GM18909 (cell line): ENCODE measurements around the gene CEP152.
"Not testable (repeated sequence)": the region's sequence is repeated elsewhere in the genome, so short reads cannot be mapped to it uniquely, and the experiment has no call there.

ENCODE experiments used
- ATAC-seq: cut with Tn5 transposase; IDR thresholded peaks from one replicate; pipeline ENCODE4 v1.9.1; 2021; ENCODE audit warnings: mild to moderate bottlenecking; ENCODE audit not compliant: unreplicated experiment, poor library complexity

The CEP152 gene

DNA sequence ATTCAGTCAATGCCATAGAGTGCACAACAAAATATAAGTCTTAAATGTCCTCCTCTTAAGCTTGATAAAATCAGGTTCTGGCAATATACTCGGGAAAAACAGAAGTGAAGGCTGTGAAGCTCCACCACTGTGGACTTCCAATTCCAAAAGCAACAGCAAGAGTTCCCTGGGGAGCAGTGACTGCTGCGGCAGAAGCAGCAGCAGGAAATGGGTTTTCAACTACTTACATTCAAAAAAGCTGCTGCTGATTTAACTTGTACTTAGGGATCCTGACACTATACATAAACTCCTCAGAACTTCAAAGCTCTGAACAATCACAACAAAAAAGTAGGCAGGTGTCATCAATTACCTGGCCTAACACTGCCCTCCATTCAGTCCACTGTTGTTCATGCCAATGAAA is 4.7 kb downstream of the CEP152 start:
- ATAC-seq, result no peak

DNA sequence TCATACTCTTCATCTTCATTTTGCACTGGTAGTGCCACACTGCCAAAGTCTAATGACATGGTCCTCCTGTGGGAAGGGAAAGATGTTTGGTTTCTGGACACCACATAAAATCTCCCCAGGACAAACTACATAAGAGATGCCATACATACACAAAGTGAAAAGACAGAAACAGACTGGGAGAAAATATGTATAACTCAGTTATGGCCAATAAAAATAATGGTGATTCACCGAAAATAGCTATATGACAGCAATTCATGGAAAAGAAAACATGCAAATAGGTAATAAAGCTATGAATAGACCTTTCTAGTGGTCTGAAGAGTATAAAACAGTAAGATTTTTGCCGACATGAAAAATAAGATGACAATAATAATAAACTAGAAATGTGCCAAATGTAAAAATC is 5.3 kb downstream of the CEP152 start:
- ATAC-seq, result no peak

DNA sequence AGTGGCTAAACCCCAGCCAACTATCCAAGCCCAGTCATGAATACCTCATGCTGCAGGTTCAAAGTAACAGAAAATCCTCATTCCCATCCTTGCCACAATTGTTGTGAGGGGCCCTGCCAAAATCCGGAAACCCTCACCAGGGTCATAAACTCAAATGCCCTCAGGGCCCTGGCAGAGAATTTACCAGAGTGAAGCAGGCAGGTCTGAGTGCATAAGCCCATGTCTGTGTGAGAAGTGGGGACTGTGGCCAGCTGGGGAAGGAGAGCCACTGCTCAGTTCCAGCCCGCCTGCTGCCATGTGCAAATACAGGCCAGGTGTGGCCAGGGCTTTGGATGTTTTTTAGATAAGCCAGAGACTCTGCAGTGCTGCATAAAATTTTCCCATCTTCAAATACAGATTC is 7.0 kb downstream of the CEP152 start:
- ATAC-seq, result no peak

DNA sequence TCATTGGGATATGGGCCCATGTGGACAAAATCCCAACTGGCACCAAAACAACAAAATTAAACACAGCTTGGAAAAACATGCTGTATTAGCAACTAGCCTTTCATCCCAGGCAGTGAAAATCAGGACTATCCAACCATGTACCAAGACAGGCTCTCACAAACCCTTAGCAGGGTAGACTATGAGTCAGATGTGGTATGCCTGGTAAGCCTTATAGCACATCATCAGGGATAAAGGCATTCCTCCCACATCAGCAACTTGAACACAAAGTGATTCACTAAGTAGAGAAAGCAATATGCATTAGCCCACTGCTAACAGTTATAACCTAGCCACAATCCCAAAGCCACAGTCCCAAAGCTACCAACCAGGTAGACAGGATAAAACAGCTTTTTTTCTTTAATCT is 8.0 kb downstream of the CEP152 start:
- no peak for ATAC-seq

DNA sequence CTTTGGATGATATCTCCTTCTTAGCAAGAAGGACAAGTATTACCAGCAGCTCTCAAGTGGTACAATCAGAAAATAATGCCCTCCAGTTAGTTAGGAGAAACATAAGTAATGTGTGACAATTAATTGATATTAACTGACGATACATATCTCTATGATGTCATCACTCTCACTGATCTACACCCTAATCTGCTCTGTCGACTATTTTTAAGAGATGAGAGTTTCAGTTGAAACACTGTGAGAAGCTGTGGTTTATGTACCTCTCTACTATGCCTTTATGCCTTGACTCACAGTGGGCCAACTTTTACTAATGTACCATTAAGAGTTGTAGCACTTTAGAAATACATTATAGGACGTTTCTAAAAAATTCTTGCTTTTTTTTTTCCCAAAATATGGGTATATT is 8.6 kb downstream of the CEP152 start:
- peak; percentile 41 for ATAC-seq

DNA sequence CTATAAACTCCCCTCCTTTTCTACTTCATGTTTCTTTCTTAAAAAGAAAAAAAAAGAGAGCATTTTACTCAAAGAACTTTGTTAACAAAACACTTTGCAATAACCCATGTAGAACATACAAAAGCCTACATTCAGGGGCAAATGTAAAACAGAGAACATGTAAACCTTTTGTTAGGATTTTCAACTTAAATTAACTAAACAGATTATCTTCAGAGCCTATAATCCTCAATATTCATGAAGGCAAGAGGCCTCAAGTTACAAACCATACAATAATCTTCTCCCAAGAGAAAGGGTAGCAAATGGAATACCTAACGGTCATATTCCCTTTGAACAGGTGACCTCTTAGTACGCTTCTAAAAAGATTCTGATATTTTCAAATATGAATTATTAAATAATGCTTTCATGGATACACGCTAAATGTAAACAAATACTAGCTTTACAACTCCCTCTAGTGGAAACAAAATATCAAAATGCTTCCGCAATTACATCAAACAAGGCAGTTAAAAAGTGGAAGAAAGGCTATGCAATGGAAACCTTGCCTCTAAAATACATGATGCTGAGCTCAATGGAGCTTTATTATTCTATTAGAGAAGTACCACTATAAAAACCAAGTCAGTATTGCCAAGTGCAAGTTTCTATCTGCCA is 9.9 kb downstream of the CEP152 start:
- ATAC-seq, result no peak

GRCh38 chr15:48800245-48800644 is 10.6 kb downstream of the CEP152 start:
- ATAC-seq, result no peak

DNA sequence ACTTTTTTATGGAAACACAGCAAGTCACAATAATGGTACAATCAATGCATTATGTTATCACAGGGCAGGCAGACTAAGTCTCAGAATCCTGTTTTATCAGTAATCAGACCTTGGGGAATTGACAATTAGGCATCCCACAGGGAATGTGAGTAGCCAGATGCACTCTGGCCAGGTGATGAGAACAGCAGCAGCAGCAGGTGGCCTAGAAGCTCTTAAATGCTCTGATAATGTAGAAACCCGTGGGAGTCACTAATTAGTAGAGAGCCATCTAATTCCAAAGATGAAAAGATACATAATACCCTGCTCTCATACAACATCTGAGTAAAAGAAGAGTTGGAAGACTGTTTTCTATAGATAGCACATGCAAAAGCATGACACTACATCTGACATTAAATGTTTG is 12.6 kb downstream of the CEP152 start:
- no peak for ATAC-seq

DNA sequence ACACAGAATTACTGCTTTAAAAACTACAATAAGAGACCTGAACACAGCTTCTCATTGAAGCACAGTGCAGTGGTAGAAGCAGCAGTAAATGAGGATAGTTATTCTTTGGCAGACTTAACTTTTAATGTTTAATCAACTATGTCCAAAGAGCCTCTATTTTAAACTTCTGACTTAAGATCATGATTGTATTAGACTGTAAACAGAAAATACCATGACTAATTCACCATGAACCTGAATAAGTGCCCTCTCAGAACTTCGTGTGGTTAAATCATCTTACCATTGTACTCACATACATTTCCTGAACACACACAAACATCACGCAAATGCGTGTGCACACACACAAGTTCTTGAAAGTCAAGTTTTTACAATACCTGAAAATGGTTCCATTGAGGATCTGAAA is 13.9 kb downstream of the CEP152 start:
- ATAC-seq, result peak; percentile 56

GRCh38 chr15:48796521-48796920 is 14.3 kb downstream of the CEP152 start:
- no peak for ATAC-seq

- ATAC-seq, result no peak
Observed at GRCh38 chr15:48795901-48796300, 15.0 kb downstream of the CEP152 start.

DNA sequence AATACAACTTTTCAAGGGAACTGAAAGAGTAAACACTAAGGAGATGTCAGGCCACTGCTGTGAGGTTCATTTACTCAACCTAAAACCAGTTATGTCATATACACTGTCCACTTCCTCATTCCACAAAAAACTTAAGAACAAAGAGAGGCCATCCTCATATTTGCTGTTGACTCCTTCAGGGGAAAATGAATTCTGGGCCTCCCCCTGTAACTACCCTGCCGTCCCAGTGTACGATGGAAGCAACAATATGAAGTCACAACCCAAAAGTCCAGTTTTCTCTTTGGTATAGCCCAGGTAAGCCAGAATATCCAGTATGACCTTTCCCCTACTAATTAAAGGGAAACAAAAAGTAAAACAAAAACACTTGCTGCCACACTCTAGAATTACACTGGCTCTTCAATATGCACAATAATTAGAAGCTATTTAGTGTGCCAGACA is 16.2 kb downstream of the CEP152 start:
- peak; percentile 84 for ATAC-seq

GRCh38 chr15:48792408-48792807 is 18.5 kb downstream of the CEP152 start:
- no peak for ATAC-seq

DNA sequence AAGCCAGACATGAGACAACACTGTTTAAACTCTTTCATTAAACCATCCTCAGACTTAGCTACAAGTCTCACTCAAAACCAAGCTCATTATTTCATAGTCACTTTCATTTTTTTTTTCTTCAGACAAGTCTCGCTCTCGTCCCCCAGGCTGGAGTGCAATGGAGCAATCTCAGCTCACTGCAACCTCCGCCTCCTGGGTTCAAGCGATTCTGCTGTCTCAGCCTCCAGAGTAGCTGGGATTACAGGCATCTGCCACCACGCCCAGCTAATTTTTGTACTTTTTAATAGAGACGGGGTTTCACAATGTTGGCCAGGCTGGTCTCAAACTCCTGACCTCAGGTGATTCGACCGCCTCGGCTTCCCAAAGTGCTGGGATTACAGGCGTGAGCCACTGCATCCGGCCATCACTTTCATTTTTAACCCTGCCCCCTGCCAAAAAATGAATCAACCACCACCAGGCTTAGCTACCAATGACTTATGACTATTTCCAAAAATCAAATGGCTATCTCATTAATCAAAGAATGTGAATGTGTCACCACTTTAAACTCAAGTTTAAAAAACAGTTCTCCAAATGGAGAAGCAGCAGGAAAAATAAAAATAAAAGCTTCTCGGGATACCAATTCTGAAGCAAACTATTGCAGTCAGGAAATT is 20.3 kb downstream of the CEP152 start:
- ATAC-seq, result not testable (repeated sequence)

DNA sequence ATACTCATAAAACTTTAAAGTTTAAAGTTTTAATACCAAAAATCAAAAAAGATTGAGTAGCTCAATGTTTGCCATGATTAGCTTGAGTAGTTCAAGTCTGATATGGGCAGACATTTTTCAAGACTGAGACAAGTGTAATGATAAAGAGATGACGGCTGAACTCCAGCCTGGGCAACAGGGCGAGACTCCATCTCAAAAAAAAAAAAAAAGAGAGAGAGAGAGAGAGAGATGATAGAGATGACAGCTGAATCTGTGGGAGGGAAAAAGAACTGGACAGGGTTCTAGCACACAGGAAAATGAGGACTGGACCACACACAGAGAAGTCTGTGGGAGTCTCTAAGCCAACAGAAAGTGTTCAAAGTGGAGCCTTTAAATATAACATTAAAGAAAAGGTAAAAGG is 25.2 kb downstream of the CEP152 start:
- no peak for ATAC-seq

DNA sequence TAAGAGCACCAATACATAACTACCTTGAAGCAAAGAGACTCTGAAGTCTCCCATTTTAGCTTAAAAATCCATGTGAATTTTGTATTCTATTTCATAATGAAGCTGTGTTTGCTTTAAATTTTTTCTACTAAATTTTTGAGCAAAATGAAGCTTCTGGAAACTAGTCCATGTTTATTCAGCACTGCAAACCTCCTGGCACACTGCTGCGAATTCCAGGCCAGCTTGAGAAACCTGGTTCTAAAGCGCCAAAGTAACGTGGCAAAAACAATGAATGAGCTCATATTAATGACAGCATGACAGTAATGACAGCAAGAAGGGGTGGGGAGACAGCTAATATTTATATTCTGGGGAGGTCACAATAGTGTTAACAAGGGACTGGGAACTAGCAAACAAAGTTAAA is 25.7 kb downstream of the CEP152 start:
- no peak for ATAC-seq

GRCh38 chr15:48784756-48785155 is 26.1 kb downstream of the CEP152 start:
- no peak for ATAC-seq

GRCh38 chr15:48782911-48783310 is 28.0 kb downstream of the CEP152 start:
- ATAC-seq, result no peak

DNA sequence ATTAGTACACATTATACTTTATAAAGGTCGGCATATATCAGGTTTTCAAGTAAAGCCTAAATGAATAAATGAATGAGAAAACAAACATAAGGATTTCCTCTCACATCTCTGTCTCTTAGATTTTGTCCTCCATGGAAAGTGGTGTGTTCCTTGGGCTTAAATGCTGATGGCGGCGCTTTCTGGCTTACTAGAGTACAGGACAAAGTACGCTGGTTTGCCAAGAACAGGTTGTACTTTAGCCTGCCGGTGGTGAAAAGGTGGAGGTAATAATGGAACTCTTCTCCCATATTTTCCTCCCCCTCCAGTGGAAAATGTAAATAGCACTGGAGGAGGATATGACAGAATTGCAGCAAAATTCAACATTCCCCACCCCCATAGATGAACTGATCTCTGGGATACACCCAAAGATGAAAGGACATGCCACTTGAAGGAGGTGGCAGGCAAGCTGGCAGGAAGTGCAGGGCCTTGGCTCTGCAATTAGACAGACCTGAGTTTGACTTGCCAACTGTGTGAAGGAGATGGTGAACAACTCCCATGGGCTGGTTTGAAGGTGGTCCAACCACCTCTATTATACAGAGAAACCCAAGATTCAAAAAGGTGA is 29.3 kb downstream of the CEP152 start:
- ATAC-seq, result no peak

DNA sequence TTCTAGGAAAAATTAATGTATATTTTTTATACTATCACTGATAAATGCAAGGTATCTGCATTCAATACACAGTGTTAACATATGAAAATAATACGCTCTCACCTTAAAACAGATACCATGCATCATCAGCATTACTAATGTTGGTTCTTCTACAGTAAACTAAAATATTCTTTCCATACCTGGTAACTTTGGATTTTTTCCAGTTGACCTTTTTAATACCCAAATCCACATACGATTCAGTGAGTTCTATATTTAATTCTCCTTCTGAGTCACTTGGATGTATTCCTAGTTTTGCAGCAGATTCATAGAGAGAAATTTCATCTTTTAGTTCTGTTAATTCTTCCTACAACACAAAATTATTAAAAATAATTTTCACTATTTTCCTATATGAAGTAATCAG is 29.9 kb downstream of the CEP152 start:
- no peak for ATAC-seq

GRCh38 chr15:48778331-48778730 is 32.5 kb downstream of the CEP152 start:
- no peak for ATAC-seq
